ENCODE results near the gene ADAMTS2.

DNA sequence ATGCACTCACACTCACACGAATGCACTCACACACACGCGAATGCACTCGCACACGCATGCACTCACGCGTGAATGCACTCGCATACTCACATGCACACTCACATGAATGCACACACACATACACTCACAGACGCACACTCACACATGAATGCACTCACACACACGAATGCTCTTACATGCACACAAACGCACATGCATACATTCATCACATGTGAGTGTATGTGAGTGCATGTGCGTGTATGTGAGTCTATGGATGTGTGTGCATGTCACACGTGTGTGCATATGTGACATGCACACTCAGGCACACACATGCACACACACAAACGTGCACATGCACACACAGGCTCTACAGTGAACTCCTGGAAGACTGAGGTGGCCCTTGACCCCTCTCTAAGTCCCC lies 121.7 kb downstream of the ADAMTS2 start:
- TF ChIP-seq, protein P1, sequence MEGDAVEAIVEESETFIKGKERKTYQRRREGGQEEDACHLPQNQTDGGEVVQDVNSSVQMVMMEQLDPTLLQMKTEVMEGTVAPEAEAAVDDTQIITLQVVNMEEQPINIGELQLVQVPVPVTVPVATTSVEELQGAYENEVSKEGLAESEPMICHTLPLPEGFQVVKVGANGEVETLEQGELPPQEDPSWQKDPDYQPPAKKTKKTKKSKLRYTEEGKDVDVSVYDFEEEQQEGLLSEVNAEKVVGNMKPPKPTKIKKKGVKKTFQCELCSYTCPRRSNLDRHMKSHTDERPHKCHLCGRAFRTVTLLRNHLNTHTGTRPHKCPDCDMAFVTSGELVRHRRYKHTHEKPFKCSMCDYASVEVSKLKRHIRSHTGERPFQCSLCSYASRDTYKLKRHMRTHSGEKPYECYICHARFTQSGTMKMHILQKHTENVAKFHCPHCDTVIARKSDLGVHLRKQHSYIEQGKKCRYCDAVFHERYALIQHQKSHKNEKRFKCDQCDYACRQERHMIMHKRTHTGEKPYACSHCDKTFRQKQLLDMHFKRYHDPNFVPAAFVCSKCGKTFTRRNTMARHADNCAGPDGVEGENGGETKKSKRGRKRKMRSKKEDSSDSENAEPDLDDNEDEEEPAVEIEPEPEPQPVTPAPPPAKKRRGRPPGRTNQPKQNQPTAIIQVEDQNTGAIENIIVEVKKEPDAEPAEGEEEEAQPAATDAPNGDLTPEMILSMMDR (IDR thresholded peaks at IDR 0.05; ENCODE audit: low read length) = no peak
- TF ChIP-seq EZH2 (IDR thresholded peaks at IDR 0.05; ENCODE audit: borderline replicate concordance, low read length) = no peak

Data from OCI-LY1 (cell line).